B cell (primary cell): ENCODE measurements around the gene MAN1A1.

ENCODE experiments used
- CTCF ChIP-seq: fragments of 200-600 bp; IDR thresholded peaks from one replicate; pipeline ENCODE4 v1.8.0; 2022; ENCODE audit warnings: antibody characterized with exemption, mild to moderate bottlenecking
- EZH2 ChIP-seq: IDR thresholded peaks from 2 replicates; pipeline ENCODE4 v1.6.1; 2012; ENCODE audit warnings: borderline replicate concordance, low read depth, mild to moderate bottlenecking, moderate library complexity, low read length; ENCODE audit not compliant: insufficient read depth, poor library complexity, severe bottlenecking

- no peak for TF ChIP-seq CTCF
- TF ChIP-seq EZH2: no peak
These were observed 106.5 kb downstream of the MAN1A1 start for GRCh38 chr6:119243037-119243436.
